AML-193 (cell line): ENCODE data around the gene PAX2.
A peak's percentile ranks its signal among the peaks of the same experiment; 100 is the strongest.

Source experiments
- DNase-seq, 2 experiments: peaks; one replicate each; lab custom pipeline; 2025; lab: John Stamatoyannopoulos, UW

The PAX2 gene

GRCh38 chr10:100878291-100878910 is 133.0 kb downstream of the PAX2 start:
- DNase-seq = peak; percentile 37 to 72
